Immature natural killer cell (primary cell): ENCODE data around the gene DISC1. TPM values are rescaled to one million over a fixed set of nuclear protein-coding genes. Genes with fewer than 3 reads are reported as not detected.

Experiments
- DNase-seq, 3 donors: peaks; one replicate each; pipeline ENCODE4 v3.0.0; 2022; ENCODE audit warnings: mixed read lengths in 1 of 3
- H3K27ac Mint-ChIP-seq, 6 donors: one replicate each; pipeline ENCODE4 v1.8.0; 2020; ENCODE audit warnings: mixed read lengths in 6 of 6, mild to moderate bottlenecking in 5 of 6, inconsistent platforms in 4 of 6, moderate library complexity in 3 of 6
- H3K27me3 Mint-ChIP-seq, 3 donors: one replicate each; pipeline ENCODE4 v1.8.0; 2020 to 2021; ENCODE audit warnings: low read depth in 3 of 3, mild to moderate bottlenecking in 3 of 3, mixed read lengths in 3 of 3, moderate library complexity in 3 of 3, inconsistent platforms in 1 of 3
- H3K36me3 Mint-ChIP-seq, 3 donors: one replicate each; pipeline ENCODE4 v1.8.0; 2020; ENCODE audit warnings: mixed read lengths in 3 of 3, inconsistent platforms in 2 of 3, mild to moderate bottlenecking in 2 of 3
- H3K4me1 Mint-ChIP-seq, 2 donors: one replicate each; pipeline ENCODE4 v1.8.0; 2020; ENCODE audit warnings: inconsistent platforms in 2 of 2, mild to moderate bottlenecking in 2 of 2, mixed read lengths in 2 of 2, moderate library complexity in 1 of 2
- H3K4me3 Mint-ChIP-seq, 5 donors: one replicate each; pipeline ENCODE4 v1.8.0; 2020; ENCODE audit warnings: mild to moderate bottlenecking in 5 of 5, mixed read lengths in 5 of 5, inconsistent platforms in 3 of 5, moderate library complexity in 3 of 5
- H3K9me3 Mint-ChIP-seq, 6 donors: one replicate each; pipeline ENCODE4 v1.8.0; 2020; ENCODE audit warnings: mild to moderate bottlenecking in 6 of 6, mixed read lengths in 6 of 6, inconsistent platforms in 4 of 6, moderate library complexity in 3 of 6
- polyA plus RNA-seq, 3 donors: library from polyadenylated mRNA; unstranded; fragments of 300-500 nt; fragmentation: Illumina TruSeq; gene quantifications; one replicate each; pipeline ENCODE4 v1.2.3, GENCODE V29; 2021

Gene DISC1
- polyA plus RNA-seq, 3 donors from 2014 or later, result 1.1 to 1.3 TPM; not detected in 1

- peaks cover 0 to 10% of the 10 kb centered on the region in 2 donors for H3K4me1 Mint-ChIP-seq
- H3K9me3 Mint-ChIP-seq, result peaks cover 0 to under 1% (median 0%) of the 10 kb centered on the region in 6 donors
- DNase-seq, result no peak
- H3K36me3 Mint-ChIP-seq, result peaks cover 0 to 4% (median 0%) of the 10 kb centered on the region in 3 donors
- H3K4me3 Mint-ChIP-seq, result no peak overlapping the region
- peaks cover 0 to 2% (median 0%) of the 10 kb centered on the region in 3 donors for H3K27me3 Mint-ChIP-seq
- no peak overlapping the region for H3K27ac Mint-ChIP-seq
Measured at GRCh38 chr1:231926933-231927332, 300.3 kb downstream of the DISC1 start.

DNA sequence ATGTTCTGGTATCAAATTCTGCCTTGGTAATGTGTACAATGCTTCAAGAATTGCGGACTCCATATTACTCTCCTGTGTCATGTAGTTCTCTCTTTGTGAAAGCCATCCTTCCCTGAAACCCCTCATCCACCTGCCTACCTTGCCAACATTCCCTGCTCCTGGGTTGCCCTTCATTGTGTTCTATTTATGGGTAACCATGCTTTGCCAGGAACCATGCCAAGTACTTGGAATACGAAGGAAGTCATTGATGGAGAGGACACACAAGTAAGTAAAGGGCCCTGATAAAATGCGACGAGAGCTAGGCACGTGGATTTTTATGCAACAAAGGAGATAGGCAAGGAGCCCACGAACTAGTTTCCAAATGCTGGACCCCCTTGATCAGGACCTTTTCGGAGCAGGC, 300.8 kb downstream of the DISC1 start:
- Mint-ChIP-seq H3K4me1 (peaks cover 0 to 8% of the 10 kb centered on the region in 2 donors), H3K36me3 (peaks cover 0 to 4% (median 0%) of the 10 kb centered on the region in 3 donors), H3K9me3 (peaks cover 0 to 5% (median 1%) of the 10 kb centered on the region in 6 donors), H3K27ac (no peak overlapping the region), H3K4me3 (no peak overlapping the region), H3K27me3 (peaks cover 0 to 2% (median 0%) of the 10 kb centered on the region in 3 donors)
- no peak for DNase-seq

- H3K27ac Mint-ChIP-seq, result peak overlapping the region in 1 of 6 donors; percentile 37
Measured at GRCh38 chr1:231929311-231929710, 302.7 kb downstream of the DISC1 start.

GRCh38 chr1:231930257-231930947, 303.8 kb downstream of the DISC1 start:
- Mint-ChIP-seq H3K27ac (peak overlapping the region in 1 of 6 donors; percentile 4), H3K36me3 (no peaks in the 10 kb centered on the region), H3K9me3 (peaks cover 0 to 10% (median 2%) of the 10 kb centered on the region in 6 donors), H3K27me3 (peaks cover 0 to 6% (median 2%) of the 10 kb centered on the region in 3 donors), H3K4me3 (no peak overlapping the region), H3K4me1 (peaks cover 0 to 8% of the 10 kb centered on the region in 2 donors)
- DNase-seq, result no peak

More at GRCh38 chr1:231929311-231929710, 302.7 kb downstream of the DISC1 start:
- peaks cover 0 to 8% of the 10 kb centered on the region in 2 donors for H3K4me1 Mint-ChIP-seq
- H3K4me3 Mint-ChIP-seq, result no peak overlapping the region
- no peak for DNase-seq
- peaks cover 0 to 2% (median 0%) of the 10 kb centered on the region in 3 donors for H3K27me3 Mint-ChIP-seq
- peaks cover 0 to 10% (median 2%) of the 10 kb centered on the region in 6 donors for H3K9me3 Mint-ChIP-seq
- peaks cover 0 to under 1% (median 0%) of the 10 kb centered on the region in 3 donors for H3K36me3 Mint-ChIP-seq

GRCh38 chr1:231931146-231931545, 304.6 kb downstream of the DISC1 start:
- Mint-ChIP-seq H3K4me3 (no peak overlapping the region), H3K27me3 (peaks cover 0 to 6% (median 4%) of the 10 kb centered on the region in 3 donors), H3K9me3 (peaks cover 0 to 10% (median 2%) of the 10 kb centered on the region in 6 donors), H3K27ac (no peak overlapping the region), H3K4me1 (peaks cover 0 to 8% of the 10 kb centered on the region in 2 donors), H3K36me3 (no peaks in the 10 kb centered on the region)
- DNase-seq, result no peak

GRCh38 chr1:231931846-231932454, 305.4 kb downstream of the DISC1 start:
- H3K27me3 Mint-ChIP-seq, result peaks cover 0 to 6% (median 4%) of the 10 kb centered on the region in 3 donors
- H3K27ac Mint-ChIP-seq, result no peak overlapping the region
- peaks cover 0 to 10% (median 2%) of the 10 kb centered on the region in 6 donors for H3K9me3 Mint-ChIP-seq
- no peak overlapping the region for H3K4me3 Mint-ChIP-seq
- peak; percentile 22 to 32 (median 30) for DNase-seq
- H3K36me3 Mint-ChIP-seq, result no peaks in the 10 kb centered on the region
- H3K4me1 Mint-ChIP-seq, result peaks cover 0 to 8% of the 10 kb centered on the region in 2 donors

DNA sequence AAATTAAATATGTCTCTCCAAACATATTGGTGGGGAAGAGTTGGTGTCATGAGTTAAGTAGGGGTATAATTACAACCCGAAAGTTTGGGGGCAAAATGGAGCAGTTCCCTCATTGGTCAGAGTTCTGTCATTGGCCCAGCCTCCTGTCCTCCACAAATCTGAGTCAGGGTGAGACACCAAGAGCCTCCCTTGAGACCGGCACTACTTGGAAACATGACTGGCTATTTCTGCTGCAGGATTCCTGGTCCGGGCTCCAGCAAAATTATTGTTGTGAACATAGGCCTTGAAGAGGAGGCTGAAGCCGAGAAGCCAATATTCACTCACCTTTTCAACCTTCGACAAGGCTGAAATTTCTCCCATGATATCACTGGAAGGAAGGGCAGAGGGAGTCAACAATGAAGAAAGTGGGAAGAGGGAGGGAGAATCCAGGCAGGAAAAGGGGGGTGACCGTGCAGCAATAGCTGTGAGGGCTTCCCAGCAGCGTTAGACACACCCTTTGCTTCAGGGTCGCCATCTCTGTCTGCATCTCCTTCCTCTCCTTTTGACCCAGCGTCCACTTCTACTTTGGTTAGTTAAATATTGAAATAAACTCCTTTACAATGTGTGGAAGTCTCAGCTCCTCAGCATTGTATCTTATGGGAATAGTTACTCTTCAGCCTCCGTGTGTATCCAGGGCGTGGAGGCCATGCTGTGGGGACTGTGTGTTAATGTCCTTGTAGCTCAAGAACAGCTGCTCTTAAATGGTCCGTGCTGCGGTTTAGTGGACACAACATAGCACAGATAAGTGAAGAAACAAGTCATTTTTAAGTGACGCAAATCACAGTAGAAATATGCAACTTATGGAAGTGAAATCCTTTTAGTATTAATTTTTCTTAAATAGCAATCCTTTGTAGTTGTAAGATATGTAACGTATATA, 307.4 kb downstream of the DISC1 start:
- Mint-ChIP-seq H3K27me3 (peaks cover 2 to 6% (median 4%) of the 10 kb centered on the region in 3 donors), H3K9me3 (peaks cover 0 to 10% (median 2%) of the 10 kb centered on the region in 6 donors), H3K4me1 (peaks cover 0 to 8% of the 10 kb centered on the region in 2 donors), H3K36me3 (no peaks in the 10 kb centered on the region), H3K27ac (no peak overlapping the region), H3K4me3 (no peak overlapping the region)
- no peak for DNase-seq

- Mint-ChIP-seq H3K4me3 (no peak overlapping the region), H3K36me3 (peaks cover 0 to 4% (median 0%) of the 10 kb centered on the region in 3 donors), H3K4me1 (peaks cover 0 to 6% of the 10 kb centered on the region in 2 donors), H3K27ac (no peak overlapping the region), H3K9me3 (peaks cover 0 to 10% (median 2%) of the 10 kb centered on the region in 6 donors), H3K27me3 (peaks cover 2 to 6% (median 4%) of the 10 kb centered on the region in 3 donors)
- DNase-seq, result no peak
Measured at GRCh38 chr1:231934797-231935196, 308.2 kb downstream of the DISC1 start.

- no peak overlapping the region for H3K4me3 Mint-ChIP-seq
- no peak for DNase-seq
- H3K27me3 Mint-ChIP-seq, result peaks cover 2 to 6% (median 4%) of the 10 kb centered on the region in 3 donors
- no peak overlapping the region for H3K27ac Mint-ChIP-seq
- H3K4me1 Mint-ChIP-seq, result peaks cover 0 to 3% of the 10 kb centered on the region in 2 donors
- H3K9me3 Mint-ChIP-seq, result peaks cover 0 to 10% (median 2%) of the 10 kb centered on the region in 6 donors
- peaks cover 0 to 7% (median 4%) of the 10 kb centered on the region in 3 donors for H3K36me3 Mint-ChIP-seq
Measured at GRCh38 chr1:231935856-231936255, 309.3 kb downstream of the DISC1 start.

GRCh38 chr1:231936983-231937775, 310.6 kb downstream of the DISC1 start:
- Mint-ChIP-seq H3K9me3 (peaks cover 0 to 7% (median 2%) of the 10 kb centered on the region in 6 donors), H3K27ac (no peak overlapping the region), H3K36me3 (peaks cover 0 to 7% (median 4%) of the 10 kb centered on the region in 3 donors), H3K27me3 (peaks cover 2 to 6% (median 2%) of the 10 kb centered on the region in 3 donors), H3K4me3 (no peak overlapping the region), H3K4me1 (peaks cover 0 to 2% of the 10 kb centered on the region in 2 donors)
- no peak for DNase-seq

GRCh38 chr1:231938211-231938610, 311.6 kb downstream of the DISC1 start:
- Mint-ChIP-seq H3K4me3 (no peak overlapping the region), H3K9me3 (no peaks in the 10 kb centered on the region), H3K27ac (no peak overlapping the region)

GRCh38 chr1:231938711-231939110, 312.1 kb downstream of the DISC1 start:
- DNase-seq, result no peak
- Mint-ChIP-seq H3K27ac (no peak overlapping the region), H3K27me3 (peaks cover 2 to 6% (median 2%) of the 10 kb centered on the region in 3 donors), H3K4me1 (peaks cover 0 to 2% of the 10 kb centered on the region in 2 donors), H3K36me3 (peaks cover 4 to 11% (median 10%) of the 10 kb centered on the region in 3 donors), H3K4me3 (no peak overlapping the region), H3K9me3 (no peaks in the 10 kb centered on the region)

More at GRCh38 chr1:231938211-231938610, 311.6 kb downstream of the DISC1 start:
- Mint-ChIP-seq H3K36me3 (peaks cover 4 to 10% (median 9%) of the 10 kb centered on the region in 3 donors), H3K27me3 (peaks cover 2 to 6% (median 2%) of the 10 kb centered on the region in 3 donors), H3K4me1 (peaks cover 0 to 2% of the 10 kb centered on the region in 2 donors)
- DNase-seq, result no peak
